HG03039 (cell line): Measurements from ENCODE around the gene DAPK1.

Source experiments
- ATAC-seq: cut with Tn5 transposase; IDR thresholded peaks from one replicate; pipeline ENCODE4 v1.9.1; 2021; ENCODE audit warnings: mild to moderate bottlenecking, moderate library complexity; ENCODE audit not compliant: unreplicated experiment

DAPK1 gene

GRCh38 chr9:87564791-87565241 is 67.1 kb downstream of the DAPK1 start:
- ATAC-seq, result no peak

GRCh38 chr9:87567001-87567400 is 69.3 kb downstream of the DAPK1 start:
- ATAC-seq, result no peak

- no peak for ATAC-seq
Observed at GRCh38 chr9:87567571-87567970, 69.9 kb downstream of the DAPK1 start.

GRCh38 chr9:87567983-87568382 is 70.3 kb downstream of the DAPK1 start:
- ATAC-seq, result no peak

- no peak for ATAC-seq
Observed at GRCh38 chr9:87568401-87568800, 70.7 kb downstream of the DAPK1 start.

- no peak for ATAC-seq
Observed at GRCh38 chr9:87569008-87569509, 71.4 kb downstream of the DAPK1 start.

- ATAC-seq, result no peak
Observed at GRCh38 chr9:87569518-87569917, 71.9 kb downstream of the DAPK1 start.

- ATAC-seq, result no peak
Observed at GRCh38 chr9:87570000-87570908, 72.6 kb downstream of the DAPK1 start.

GRCh38 chr9:87572719-87573118 is 75.1 kb downstream of the DAPK1 start:
- ATAC-seq, result no peak

GRCh38 chr9:87573841-87574342 is 76.2 kb downstream of the DAPK1 start:
- ATAC-seq, result no peak

- ATAC-seq, result no peak
Observed at GRCh38 chr9:87577746-87578145, 80.1 kb downstream of the DAPK1 start.

- no peak for ATAC-seq
Observed at GRCh38 chr9:87578625-87579024, 81.0 kb downstream of the DAPK1 start.

- ATAC-seq, result no peak
Observed at GRCh38 chr9:87579781-87580541, 82.3 kb downstream of the DAPK1 start.

GRCh38 chr9:87580941-87581438 is 83.3 kb downstream of the DAPK1 start:
- no peak for ATAC-seq

- no peak for ATAC-seq
Observed at GRCh38 chr9:87581513-87581912, 83.8 kb downstream of the DAPK1 start.

- no peak for ATAC-seq
Observed at GRCh38 chr9:87581949-87582637, 84.4 kb downstream of the DAPK1 start.

- no peak for ATAC-seq
Observed at GRCh38 chr9:87584326-87584725, 86.7 kb downstream of the DAPK1 start.

GRCh38 chr9:87585123-87585855 is 87.6 kb downstream of the DAPK1 start:
- ATAC-seq, result no peak

- no peak for ATAC-seq
Observed at GRCh38 chr9:87586731-87587355, 89.2 kb downstream of the DAPK1 start.

- ATAC-seq, result no peak
Observed at GRCh38 chr9:87587356-87587745, 89.7 kb downstream of the DAPK1 start.
